Measurements from ENCODE around the gene CALB2. TPM values are rescaled to one million over a fixed set of nuclear protein-coding genes. Genes with fewer than 3 reads are reported as not detected.
"Not testable (repeated sequence)": the region's sequence is repeated elsewhere in the genome, so short reads cannot be mapped to it uniquely, and the experiment has no call there.

Gene CALB2
- total and polyA plus RNA-seq, 8 donors: 0.35 to 0.60 TPM; not detected in 6

DNA sequence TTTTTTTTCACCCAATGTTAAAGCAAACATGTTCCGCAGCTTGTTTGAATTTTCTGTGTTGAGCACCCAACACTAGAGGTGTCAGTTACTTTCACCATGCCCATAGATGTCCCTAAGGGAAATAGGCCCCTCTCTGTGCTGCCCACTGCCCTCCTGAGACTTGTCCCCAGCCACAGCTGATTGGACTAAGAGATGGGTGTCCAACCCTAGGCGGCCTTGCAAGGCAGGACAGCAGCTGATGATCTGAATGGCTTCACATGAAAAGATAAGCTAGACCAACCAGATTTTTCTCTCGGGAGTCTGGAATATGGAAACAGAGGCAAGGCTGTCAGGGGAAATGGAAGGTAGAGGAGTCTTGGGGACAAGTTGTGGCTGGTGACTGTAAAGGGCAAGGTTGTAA, 6.1 kb upstream of the CALB2 start:
- intact Hi-C loops (cut with DNase I): no loop called here
- ATAC-seq (no peak), DNase-seq (no peak)
- Histone ChIP-seq H3K4me3 (no peak overlapping the region), H3K27me3 (peaks cover 0 to 9% of the 10 kb centered on the region in 2 donors), H3K4me1 (no peaks in the 10 kb centered on the region), H3K36me3 (no peaks in the 10 kb centered on the region), H3K9me3 (no peaks in the 10 kb centered on the region), H3K27ac (no peak overlapping the region)
- TF ChIP-seq, protein P1, sequence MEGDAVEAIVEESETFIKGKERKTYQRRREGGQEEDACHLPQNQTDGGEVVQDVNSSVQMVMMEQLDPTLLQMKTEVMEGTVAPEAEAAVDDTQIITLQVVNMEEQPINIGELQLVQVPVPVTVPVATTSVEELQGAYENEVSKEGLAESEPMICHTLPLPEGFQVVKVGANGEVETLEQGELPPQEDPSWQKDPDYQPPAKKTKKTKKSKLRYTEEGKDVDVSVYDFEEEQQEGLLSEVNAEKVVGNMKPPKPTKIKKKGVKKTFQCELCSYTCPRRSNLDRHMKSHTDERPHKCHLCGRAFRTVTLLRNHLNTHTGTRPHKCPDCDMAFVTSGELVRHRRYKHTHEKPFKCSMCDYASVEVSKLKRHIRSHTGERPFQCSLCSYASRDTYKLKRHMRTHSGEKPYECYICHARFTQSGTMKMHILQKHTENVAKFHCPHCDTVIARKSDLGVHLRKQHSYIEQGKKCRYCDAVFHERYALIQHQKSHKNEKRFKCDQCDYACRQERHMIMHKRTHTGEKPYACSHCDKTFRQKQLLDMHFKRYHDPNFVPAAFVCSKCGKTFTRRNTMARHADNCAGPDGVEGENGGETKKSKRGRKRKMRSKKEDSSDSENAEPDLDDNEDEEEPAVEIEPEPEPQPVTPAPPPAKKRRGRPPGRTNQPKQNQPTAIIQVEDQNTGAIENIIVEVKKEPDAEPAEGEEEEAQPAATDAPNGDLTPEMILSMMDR (IDR thresholded peaks at IDR 0.05): no peak

DNA sequence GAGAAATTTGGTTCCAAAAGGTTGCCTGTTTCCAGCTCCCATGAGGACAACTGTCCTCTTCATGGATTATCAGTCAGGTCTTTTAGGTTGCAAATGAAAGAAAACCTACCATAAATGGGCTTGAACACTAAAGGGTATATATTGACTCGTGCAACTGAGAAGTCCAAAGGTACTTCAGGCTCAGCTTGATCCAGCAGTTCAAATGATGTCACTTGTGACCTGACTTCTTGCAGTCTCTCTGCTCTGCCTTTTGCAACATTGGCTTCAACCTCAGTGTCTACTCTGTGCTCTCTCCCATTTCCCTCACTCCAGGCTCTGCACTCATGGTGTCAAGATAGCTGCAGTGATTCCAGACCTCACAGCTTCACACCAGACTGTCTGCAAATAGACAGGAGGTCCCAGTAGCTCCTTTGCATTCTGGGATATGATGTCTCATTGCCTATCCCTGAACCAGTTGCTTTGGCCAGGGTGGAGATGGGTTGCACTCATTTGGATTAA, 5.5 kb upstream of the CALB2 start:
- Histone ChIP-seq H3K27ac (no peak overlapping the region), H3K36me3 (no peaks in the 10 kb centered on the region), H3K9me3 (no peaks in the 10 kb centered on the region), H3K4me1 (no peaks in the 10 kb centered on the region), H3K4me3 (no peak overlapping the region), H3K27me3 (peaks cover 0 to 15% of the 10 kb centered on the region in 2 donors)
- intact Hi-C loops (cut with DNase I): no loop called here
- ATAC-seq (no peak), DNase-seq (no peak)
- TF ChIP-seq, protein P1 (IDR thresholded peaks at IDR 0.05): no peak

DNA sequence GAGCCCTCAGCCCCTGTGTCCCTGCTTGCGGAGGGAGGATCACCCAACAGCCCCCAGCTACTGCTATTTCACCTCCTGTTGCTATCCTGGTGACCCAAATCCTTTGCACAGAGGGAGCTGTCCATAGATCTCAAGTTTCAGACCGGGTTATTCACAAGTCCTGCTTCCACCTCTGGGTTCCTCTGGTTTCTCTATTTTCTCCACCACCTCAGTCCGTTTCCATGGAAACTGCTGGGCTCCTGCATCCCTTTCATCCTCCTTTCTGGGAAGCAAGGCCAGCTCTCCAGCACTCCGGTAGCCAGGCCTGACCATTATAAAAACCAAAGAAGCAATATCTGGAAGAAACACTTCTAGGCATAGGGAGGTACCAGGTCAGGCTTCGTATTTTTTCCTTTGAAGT, 4.8 kb upstream of the CALB2 start:
- H3K27ac ChIP-seq: no peak overlapping the region
- peaks cover 0 to 22% of the 10 kb centered on the region in 2 donors for H3K27me3 ChIP-seq
- no peak overlapping the region for H3K4me3 ChIP-seq
- no peaks in the 10 kb centered on the region for H3K9me3 ChIP-seq
- intact Hi-C loops (cut with DNase I): no loop called here
- H3K4me1 ChIP-seq: peaks cover 0 to 6% of the 10 kb centered on the region in 2 donors
- ATAC-seq (no peak), DNase-seq (no peak)
- H3K36me3 ChIP-seq: no peaks in the 10 kb centered on the region
- TF ChIP-seq, protein P1 (IDR thresholded peaks at IDR 0.05): no peak

DNA sequence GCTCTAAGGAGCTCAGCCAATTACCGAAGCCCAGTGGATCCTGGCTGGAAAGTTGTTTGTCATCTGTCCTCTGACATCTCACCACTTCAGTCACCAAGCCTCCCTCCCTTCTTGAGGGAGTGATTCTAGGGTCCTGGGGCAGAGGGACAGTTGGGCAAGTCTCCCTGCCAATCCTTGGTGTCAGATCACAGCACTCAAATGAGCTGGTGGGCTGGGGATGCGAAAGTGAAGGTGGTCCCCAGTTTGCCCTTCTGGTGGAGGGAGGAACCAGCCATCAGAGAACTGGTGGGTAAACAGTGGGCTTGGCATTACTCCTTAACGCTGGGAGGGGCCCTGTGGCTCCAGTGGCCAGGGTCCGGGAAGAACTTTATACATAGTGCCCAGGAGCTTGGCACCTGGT, 4.4 kb upstream of the CALB2 start:
- H3K9me3 ChIP-seq: no peaks in the 10 kb centered on the region
- H3K27me3 ChIP-seq: peaks cover 0 to 26% of the 10 kb centered on the region in 2 donors
- no peaks in the 10 kb centered on the region for H3K36me3 ChIP-seq
- TF ChIP-seq, protein P1 (IDR thresholded peaks at IDR 0.05): no peak
- H3K4me3 ChIP-seq: no peak overlapping the region
- ATAC-seq (no peak), DNase-seq (no peak)
- intact Hi-C loops (cut with DNase I): no loop called here
- H3K27ac ChIP-seq: no peak overlapping the region
- H3K4me1 ChIP-seq: peaks cover 0 to 8% of the 10 kb centered on the region in 2 donors

DNA sequence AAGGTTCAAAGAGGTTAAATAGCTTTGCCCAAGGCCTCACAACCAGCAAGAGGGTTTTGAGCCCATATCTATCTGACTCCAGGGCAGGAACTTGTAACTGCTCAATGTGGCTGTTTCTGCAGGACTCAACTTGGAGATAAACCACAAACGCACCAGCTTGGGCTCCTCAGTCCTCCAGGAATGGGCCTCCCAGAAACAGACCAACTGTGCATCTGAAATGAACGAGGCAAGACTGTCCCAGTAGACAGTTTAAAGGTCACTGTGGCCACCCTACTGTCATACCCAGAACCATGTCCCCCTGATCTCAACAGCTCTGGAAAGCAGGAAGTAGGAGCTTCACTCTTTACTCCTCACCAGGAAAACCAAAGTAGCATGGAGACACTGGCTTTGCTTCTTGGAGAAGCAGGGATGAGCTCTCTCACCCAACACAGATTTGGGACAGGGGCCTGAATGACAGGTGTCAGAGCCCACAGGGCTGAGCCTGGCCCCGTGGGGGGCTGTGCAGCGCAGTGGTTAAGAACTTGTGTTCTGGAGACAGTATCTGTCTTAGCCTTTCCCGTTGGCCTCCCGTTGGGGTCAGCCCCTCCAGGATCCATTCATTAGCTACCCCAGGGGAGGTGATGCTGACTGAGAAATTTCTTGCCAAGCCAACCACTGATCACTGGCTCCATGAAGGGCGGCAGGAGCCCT, 2.3 kb upstream of the CALB2 start:
- no peaks in the 10 kb centered on the region for H3K9me3 ChIP-seq
- TF ChIP-seq, protein P1 (IDR thresholded peaks at IDR 0.05): no peak
- H3K4me3 ChIP-seq: no peak overlapping the region
- H3K27ac ChIP-seq: no peak overlapping the region
- H3K27me3 ChIP-seq: peaks cover 0 to 40% of the 10 kb centered on the region in 2 donors
- intact Hi-C loops (cut with DNase I): no loop called here
- no peaks in the 10 kb centered on the region for H3K36me3 ChIP-seq
- DNase-seq (no peak), ATAC-seq (no peak)
- H3K4me1 ChIP-seq: peaks cover 0 to 8% of the 10 kb centered on the region in 2 donors

DNA sequence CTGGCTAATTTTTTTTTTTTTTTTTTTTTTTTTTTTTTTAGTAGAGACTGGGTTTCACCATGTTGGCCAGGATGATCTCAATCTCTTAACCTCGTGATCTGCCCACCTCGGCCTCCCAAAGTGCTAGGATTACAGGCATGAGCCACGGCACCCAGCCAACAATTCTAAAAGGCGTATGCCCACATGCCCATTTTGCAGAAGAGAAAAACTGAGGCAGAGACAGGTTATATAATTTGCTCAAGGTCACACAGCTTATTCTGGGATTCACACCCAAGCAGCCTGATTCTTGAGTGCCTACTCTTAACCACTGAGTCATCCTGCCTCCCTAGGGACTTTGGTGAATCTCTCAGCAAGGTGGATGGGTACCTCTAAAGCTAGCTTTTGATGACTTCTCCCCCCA, 1.6 kb upstream of the CALB2 start:
- H3K4me3 ChIP-seq; H3K9me3 ChIP-seq; ATAC-seq; H3K27ac ChIP-seq; H3K4me1 ChIP-seq; H3K36me3 ChIP-seq; DNase-seq; intact Hi-C loops (cut with DNase I): not testable (repeated sequence)
- peaks cover 0 to 40% of the 10 kb centered on the region in 2 donors for H3K27me3 ChIP-seq

Measured in left lung (tissue), 10 donors.